HG02973 (cell line): ENCODE results near the gene TRIM22.
"Not testable (repeated sequence)": the region's sequence is repeated elsewhere in the genome, so short reads cannot be mapped to it uniquely, and the experiment has no call there.

ENCODE experiments used
- ATAC-seq: cut with Tn5 transposase; IDR thresholded peaks from one replicate; pipeline ENCODE4 v1.9.1; 2021; ENCODE audit warnings: moderate library complexity; ENCODE audit not compliant: unreplicated experiment

The TRIM22 gene

DNA sequence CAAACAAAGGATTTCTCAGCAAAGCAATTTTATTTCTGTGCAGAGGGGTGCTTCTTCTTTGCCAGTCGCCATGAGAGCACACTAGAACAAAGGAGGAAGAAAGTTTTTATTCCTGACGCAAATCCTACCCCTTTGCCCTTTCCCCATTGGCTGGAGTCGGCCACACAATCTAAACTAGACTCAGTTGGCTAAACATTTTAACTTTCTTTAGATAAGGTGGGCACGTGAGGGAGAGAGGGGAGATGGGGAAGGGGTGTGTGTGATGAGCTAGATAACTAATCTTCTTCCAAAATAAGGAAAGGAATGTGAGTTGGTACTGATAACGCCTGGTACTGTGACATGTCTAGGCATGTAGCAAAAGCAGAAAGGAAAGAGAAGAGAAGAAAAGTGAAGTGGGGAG lies 626 bp downstream of the TRIM22 start:
- ATAC-seq, result no peak

- no peak for ATAC-seq
These were observed 1.1 kb downstream of the TRIM22 start for GRCh38 chr11:5690736-5691135.

DNA sequence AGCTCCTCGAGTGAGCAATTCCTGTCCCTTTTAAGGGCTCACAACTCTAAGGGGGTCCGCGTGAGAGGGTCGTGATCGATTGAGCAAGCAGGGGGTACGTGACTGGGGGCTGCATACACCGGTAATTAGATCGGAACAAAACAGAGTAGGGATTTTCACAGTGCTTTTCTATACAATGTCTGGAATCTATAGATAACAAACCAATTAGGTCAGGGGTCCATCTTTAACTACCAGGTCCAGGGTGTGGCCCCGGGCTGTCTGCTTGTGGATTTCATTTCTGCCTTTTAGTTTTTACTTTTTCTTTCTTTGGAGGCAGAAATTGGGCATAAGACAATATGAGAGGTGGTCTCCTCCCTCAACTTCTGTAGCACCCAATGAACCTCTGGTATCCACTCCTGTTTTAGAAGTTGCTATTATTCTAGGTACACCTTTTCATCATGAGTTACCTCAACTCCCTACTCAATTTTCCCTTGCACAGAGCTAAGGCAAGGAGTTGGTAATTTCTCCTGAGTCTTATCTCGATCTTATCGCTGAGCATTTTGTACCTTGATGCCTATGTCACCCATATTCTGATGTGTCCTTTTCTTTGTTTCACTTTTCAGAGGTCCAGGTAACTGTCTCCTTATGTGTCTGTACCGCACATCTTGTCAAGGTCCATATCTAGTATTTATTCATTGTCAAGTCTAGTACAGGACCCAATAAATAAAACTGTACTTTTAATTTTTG lies 1.8 kb downstream of the TRIM22 start:
- not testable (repeated sequence) for ATAC-seq

DNA sequence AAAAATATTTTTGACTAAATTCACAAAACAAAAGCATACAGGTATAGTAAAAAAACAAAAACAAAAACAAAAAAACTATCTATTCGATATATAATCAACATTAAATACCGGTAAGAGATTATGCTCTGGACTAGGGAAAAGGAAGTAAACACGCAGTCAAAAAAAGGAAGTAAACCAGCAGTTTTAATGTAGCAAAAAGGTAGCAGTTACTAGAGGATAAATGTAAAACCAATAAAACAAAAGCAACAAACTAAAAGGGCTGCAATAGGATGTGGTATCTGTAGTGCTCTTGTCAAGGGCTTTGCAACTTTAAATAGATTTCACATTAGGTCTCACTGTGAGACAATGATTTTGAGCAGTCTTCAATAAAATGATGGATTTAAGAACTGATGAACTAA lies 2.4 kb downstream of the TRIM22 start:
- no peak for ATAC-seq

- ATAC-seq, result no peak
These were observed 5.1 kb downstream of the TRIM22 start for GRCh38 chr11:5694642-5695041.

- no peak for ATAC-seq
These were observed 6.0 kb downstream of the TRIM22 start for GRCh38 chr11:5695580-5695979.

- no peak for ATAC-seq
These were observed 6.6 kb downstream of the TRIM22 start for GRCh38 chr11:5696210-5696609.

- ATAC-seq, result no peak
These were observed 8.7 kb downstream of the TRIM22 start for GRCh38 chr11:5698281-5698680.

- ATAC-seq, result no peak
These were observed 10.9 kb downstream of the TRIM22 start for GRCh38 chr11:5700421-5701054.

GRCh38 chr11:5701055-5701577 lies 11.5 kb downstream of the TRIM22 start:
- no peak for ATAC-seq

DNA sequence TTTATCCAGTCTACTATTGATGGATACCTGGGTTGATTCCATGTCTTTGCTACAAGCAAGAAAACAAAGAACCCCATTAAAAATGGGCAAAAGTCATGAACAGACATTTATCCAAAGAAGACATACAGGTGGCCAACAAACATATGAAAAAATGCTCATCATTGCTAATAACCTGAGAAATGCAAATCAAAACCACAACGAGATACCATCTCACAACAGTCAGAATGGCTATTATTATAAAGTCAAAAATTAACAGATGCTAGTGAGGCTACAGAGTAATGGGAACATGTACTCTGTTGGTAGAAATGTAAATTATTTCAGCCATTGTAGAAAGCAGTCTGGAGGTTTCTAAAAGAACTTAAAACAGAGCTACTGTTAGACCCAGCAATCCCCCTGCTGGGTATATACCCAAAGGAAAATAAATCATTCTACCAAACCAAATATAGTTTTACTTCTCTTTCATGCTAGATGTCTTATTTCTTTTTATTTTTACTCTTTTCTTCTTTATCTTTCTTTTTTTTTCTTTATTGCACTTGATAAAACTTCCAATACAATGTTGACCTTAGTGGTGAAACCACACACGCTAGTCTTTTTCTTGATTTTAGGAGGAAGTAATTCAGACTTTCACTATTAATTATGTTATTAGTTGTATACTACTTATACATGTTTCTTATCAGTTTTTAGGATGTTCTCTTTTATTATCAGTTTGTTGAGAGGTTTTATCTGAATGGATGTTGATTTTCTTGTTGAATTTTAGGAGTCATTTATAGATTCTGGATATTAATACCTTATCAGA lies 14.3 kb downstream of the TRIM22 start:
- ATAC-seq, result peak; percentile 71

DNA sequence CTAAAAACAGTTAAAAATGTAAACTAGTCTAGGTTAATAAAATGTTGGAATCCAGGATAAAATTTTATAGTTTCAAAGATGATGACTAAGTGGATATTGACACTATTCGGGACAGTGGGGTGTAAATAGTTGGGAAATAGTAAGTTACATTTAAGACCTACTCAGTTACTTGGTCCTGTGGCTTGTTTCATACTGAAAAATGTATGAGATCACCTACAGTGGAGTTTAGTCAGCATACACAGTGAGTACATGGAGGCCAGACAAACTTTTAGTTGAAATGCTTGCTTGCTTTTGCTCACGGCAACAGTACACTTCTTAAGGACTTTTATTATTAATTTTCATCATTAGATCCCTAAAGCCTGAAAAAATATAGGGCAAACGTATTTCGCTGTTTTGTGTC lies 16.1 kb downstream of the TRIM22 start:
- no peak for ATAC-seq

DNA sequence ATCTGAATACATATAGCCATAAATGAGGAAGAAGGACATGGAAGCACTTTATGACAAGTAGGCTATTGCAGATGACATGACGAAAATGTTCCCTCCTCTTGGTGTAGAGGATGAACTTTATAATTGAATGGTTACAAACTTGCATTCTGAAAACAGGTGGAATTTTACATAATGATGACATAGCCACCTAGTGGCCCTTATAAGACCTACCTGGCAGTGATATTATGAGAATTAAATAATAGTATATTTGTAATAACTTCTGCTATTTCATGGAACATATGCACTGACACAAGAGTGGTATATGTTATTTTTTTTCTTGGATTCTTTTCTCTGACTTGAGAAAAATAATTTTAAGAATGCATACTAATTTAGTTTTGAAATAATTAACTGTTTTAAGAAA lies 22.9 kb downstream of the TRIM22 start:
- no peak for ATAC-seq

DNA sequence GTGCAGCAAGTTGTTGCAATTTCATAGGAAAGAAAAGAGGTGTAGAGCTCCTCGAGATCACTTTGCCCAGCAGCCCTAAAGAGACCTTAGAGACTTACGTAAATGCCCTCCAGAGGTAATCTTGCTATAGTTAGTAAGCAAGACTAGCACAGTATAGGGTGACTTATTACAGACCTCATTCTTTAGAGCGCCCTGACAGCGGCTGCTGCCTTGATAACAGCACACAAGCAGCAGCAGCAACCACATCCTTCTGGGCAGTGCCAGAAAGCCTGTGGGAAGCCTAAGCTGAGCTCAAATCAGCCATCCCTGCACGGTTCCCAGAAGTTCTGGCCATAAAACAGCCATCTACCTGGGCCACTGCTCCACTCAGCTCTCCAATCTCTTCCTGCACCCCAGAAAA lies 24.1 kb downstream of the TRIM22 start:
- ATAC-seq, result no peak

DNA sequence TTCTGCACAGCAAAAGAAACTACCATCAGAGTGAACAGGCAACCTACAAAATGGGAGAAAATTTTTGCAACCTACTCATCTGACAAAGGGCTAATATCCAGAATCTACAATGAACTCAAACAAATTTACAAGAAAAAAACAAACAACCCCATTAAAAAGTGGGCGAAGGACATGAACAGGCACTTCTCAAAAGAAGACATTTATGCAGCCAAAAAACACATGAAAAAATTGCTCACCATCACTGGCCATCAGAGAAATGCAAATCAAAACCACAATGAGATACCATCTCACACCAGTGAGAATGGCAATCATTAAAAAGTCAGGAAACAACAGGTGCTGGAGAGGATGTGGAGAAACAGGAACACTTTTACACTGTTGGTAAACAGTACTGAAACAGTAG lies 26.9 kb downstream of the TRIM22 start:
- ATAC-seq, result not testable (repeated sequence)

- no peak for ATAC-seq
These were observed 30.3 kb downstream of the TRIM22 start for GRCh38 chr11:5719703-5720495.

DNA sequence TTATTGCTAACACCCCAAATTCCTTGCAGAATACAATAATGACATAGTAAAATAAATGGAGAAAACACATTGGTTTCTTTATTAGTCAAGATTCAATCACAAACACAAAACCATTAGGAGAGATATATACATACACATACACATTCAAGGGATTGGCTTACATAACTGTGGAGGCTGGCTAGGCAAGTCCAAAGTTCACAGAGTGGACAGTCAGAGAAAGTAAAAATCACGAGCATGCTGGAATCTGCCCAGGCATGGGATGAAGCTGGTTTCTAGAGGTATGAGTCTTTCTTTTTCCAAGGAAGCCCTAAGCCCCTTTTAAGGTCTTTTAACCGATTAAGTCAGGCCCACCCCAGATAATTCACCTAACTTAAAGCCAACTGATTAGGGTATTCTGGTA lies 33.0 kb downstream of the TRIM22 start:
- no peak for ATAC-seq

DNA sequence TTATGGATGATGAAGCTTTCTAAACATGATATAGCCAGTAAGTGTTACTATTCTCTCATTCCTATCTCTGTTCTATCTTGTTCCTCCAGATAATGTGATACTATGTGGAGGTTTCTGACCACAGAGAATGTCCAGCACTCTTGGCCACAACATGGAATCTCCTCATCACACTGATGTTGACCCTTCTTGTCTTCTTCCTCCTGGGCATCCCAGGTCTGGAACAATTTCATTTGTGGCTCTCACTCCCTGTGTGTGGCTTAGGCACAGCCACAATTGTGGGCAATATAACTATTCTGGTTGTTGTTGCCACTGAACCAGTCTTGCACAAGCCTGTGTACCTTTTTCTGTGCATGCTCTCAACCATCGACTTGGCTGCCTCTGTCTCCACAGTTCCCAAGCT lies 36.8 kb downstream of the TRIM22 start:
- no peak for ATAC-seq

GRCh38 chr11:5727691-5728090 lies 38.1 kb downstream of the TRIM22 start:
- ATAC-seq, result no peak

GRCh38 chr11:5736396-5736795 lies 46.8 kb downstream of the TRIM22 start, which contains the start of gene OR56B1:
Gene OR56B1, plus strand, starts transcription at chr11:5736448. Its CDS starts 69 bp downstream, at chr11:5736517.
- ATAC-seq, result no peak

DNA sequence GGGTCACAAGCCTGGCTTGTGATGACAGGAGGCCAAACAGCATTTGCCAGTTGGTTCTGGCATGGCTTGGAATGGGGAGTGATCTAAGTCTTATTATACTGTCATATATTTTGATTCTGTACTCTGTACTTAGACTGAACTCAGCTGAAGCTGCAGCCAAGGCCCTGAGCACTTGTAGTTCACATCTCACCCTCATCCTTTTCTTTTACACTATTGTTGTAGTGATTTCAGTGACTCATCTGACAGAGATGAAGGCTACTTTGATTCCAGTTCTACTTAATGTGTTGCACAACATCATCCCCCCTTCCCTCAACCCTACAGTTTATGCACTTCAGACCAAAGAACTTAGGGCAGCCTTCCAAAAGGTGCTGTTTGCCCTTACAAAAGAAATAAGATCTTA lies 47.5 kb downstream of the TRIM22 start:
- ATAC-seq, result no peak
